Transverse colon (tissue), 4 donors: Measurements from ENCODE around the gene WFIKKN2.

Experiments
- CTCF ChIP-seq, 5 experiments: fragments of 200-600 bp in 3 of 5; fragments of 450-650 bp in 2 of 5; sonication (generic) in 3 of 5; IDR thresholded peaks; 1 replicate in 2 of 5; 2 replicates in 3 of 5; pipeline ENCODE4 v1.5.1; 2016 to 2017; ENCODE audit warnings: antibody characterized with exemption in 5 of 5, inconsistent platforms in 3 of 5, mild to moderate bottlenecking in 2 of 5, moderate library complexity in 1 of 5
- EP300 ChIP-seq: sonication (generic); formaldehyde crosslinking; IDR thresholded peaks from one replicate; pipeline ENCODE4 v1.6.1; 2017; ENCODE audit warnings: antibody characterized with exemption, low read depth
- POLR2A ChIP-seq: fragments of 450-650 bp; IDR thresholded peaks from one replicate; pipeline ENCODE4 v1.6.1; 2016; ENCODE audit warnings: antibody characterized with exemption, mild to moderate bottlenecking, moderate library complexity
- POLR2AphosphoS5 ChIP-seq, 3 donors: sonication (generic); formaldehyde crosslinking; IDR thresholded peaks; one replicate each; pipeline ENCODE4 v1.6.1; 2016; ENCODE audit warnings: antibody characterized with exemption in 3 of 3

DNA sequence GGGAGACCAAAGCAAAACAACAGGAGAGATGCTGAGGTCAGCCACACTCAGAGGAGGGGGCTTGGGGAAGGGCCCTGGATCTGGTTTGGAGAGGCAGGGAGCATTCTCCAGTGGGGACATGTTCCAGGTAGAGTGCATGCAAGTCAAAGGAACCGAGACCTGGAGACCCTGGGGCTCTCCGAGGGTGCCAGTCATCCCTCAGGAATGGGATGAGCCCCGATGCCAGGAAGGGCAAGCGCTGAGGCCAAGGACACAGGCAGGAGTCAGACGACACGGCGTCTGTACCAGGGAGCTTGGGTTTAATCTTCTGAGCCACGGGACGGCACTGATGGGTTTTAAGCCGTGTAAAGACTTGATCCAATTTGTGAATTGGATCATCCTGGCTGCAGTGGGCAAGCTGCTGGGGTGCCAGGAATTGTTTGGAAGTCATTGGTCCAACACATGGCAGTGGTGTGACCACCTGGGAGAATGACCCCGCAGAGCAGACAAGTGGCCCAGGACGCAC, 35.1 kb upstream of the WFIKKN2 start:
- TF ChIP-seq CTCF (IDR thresholded peaks at IDR 0.05): no peak
- no peak for TF ChIP-seq POLR2AphosphoS5 (IDR thresholded peaks at IDR 0.05)
- TF ChIP-seq EP300: no peak
- no peak for TF ChIP-seq POLR2A
